Gastrocnemius medialis (tissue), 4 donors: Measurements from ENCODE around the gene RALY. TPM values are rescaled to one million over a fixed set of nuclear protein-coding genes. Genes with fewer than 3 reads are reported as not detected.

Experiments
- ATAC-seq, 2 donors: fragments of 150-250 bp; one replicate each; pipeline ENCODE4 v1.9.1; 2016
- DNase-seq, 2 donors: peaks; one replicate each; pipeline ENCODE4 v3.0.0-alpha.2; 2019
- H3K27ac ChIP-seq, 4 donors: fragments of 200-600 bp; sonication (generic); 1 replicate in 1 of 4; 2 replicates in 3 of 4; pipeline ENCODE4 v1.5.1; 2016 to 2018; ENCODE audit warnings: mild to moderate bottlenecking in 2 of 4, moderate library complexity in 1 of 4
- H3K27me3 ChIP-seq, 3 donors: fragments of 200-600 bp; sonication (generic) in 2 of 3; 1 replicate in 1 of 3; 2 replicates in 2 of 3; pipeline versions ENCODE4 v1.5.1 to v1.6.0; 2016 to 2019; ENCODE audit warnings: mild to moderate bottlenecking in 1 of 3, moderate library complexity in 1 of 3
- H3K36me3 ChIP-seq, 2 donors: fragments of 200-600 bp; sonication (generic) in 1 of 2; one replicate each; pipeline ENCODE4 v1.5.1; 2017 to 2018
- H3K4me1 ChIP-seq, 2 donors: fragments of 200-600 bp; sonication (generic) in 1 of 2; one replicate each; pipeline ENCODE4 v1.5.1; 2016 to 2017; ENCODE audit warnings: mild to moderate bottlenecking in 2 of 2
- H3K4me3 ChIP-seq, 4 donors: fragments of 200-600 bp; sonication (generic) in 3 of 4; 1 replicate in 1 of 4; 2 replicates in 3 of 4; pipeline ENCODE4 v1.5.1; 2016 to 2019; ENCODE audit warnings: mild to moderate bottlenecking in 2 of 4
- H3K9me3 ChIP-seq, 3 donors: fragments of 200-600 bp; sonication (generic) in 2 of 3; 1 replicate in 1 of 3; 2 replicates in 2 of 3; pipeline ENCODE4 v1.5.1; 2016 to 2019
- POLR2A ChIP-seq, 2 donors: fragments of 450-650 bp; IDR thresholded peaks; one replicate each; pipeline ENCODE4 v1.6.1; 2017; ENCODE audit warnings: antibody characterized with exemption in 2 of 2, mild to moderate bottlenecking in 2 of 2, moderate library complexity in 2 of 2
- in situ Hi-C, 4 donors: fragments of 200-750 bp; cut with MboI; loops; one replicate each; pipeline versions ENCODE4 v1.15.0 to v1.8.0; 2017; ENCODE audit warnings: low sequenced_read_pairs in 4 of 4
- intact Hi-C: fragments of 100-400 bp; cut with DNase I; formaldehyde crosslinking; loops from one replicate; pipeline ENCODE4 v1.15.1; 2023; ENCODE audit warnings: low total_unique reads
- total RNA-seq, 4 donors: library from RNA; depleted of rRNA; stranded (reverse); fragments of >200 nt; gene quantifications; one replicate each; pipeline versions ENCODE4 v1.1.0 to v1.2.3, GENCODE V29; 2016
- TF ChIP-seq, protein P1 (sequence below), 5 experiments: fragments of 450-650 bp in 3 of 5; fragments of 200-600 bp in 2 of 5; sonication (generic) in 2 of 5; IDR thresholded peaks in 4 of 5; conservative IDR thresholded peaks in 1 of 5; 1 replicate in 4 of 5; 2 replicates in 1 of 5; pipeline ENCODE4 v1.5.1; 2016 to 2019; ENCODE audit warnings: antibody characterized with exemption in 5 of 5, mild to moderate bottlenecking in 3 of 5, moderate library complexity in 3 of 5

RALY gene
- total RNA-seq, 4 donors from 2014 or later = 69.0 to 119 (median 93.1) TPM

DNA sequence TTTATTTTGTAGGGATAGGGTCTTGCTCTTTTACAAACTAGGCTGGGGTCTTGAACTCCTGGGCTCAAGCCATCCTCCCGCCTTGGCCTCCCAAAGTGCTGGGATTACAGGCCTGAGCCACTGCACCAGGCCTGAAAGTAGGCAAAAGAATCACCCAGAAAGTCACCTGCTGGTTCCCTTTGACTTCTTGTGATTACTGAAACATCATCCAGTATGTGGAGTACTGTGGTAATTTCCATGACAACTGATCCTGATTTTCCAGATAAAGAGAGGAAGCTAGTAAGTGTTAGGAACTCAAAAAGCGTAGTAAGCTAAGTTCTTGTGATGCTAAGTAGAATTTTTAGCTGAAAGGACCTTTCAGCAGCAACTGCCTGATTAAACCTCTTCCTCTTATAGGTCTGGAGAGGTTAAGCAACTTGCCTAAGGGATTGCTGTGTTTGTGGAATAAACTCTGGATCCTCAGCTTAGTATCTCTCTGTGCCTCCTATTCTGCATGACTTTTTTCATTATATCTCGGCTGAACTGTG is 16.8 kb downstream of the RALY start:
- Histone ChIP-seq H3K27me3 (no peaks in the 10 kb centered on the region), H3K27ac (no peak overlapping the region), H3K4me1 (peaks cover 42 to 71% of the 10 kb centered on the region in 2 donors), H3K9me3 (no peaks in the 10 kb centered on the region), H3K4me3 (no peak overlapping the region), H3K36me3 (no peaks in the 10 kb centered on the region)
- intact Hi-C loops (no loop called here), in situ Hi-C loops (no loop called here)
- TF ChIP-seq, protein P1, sequence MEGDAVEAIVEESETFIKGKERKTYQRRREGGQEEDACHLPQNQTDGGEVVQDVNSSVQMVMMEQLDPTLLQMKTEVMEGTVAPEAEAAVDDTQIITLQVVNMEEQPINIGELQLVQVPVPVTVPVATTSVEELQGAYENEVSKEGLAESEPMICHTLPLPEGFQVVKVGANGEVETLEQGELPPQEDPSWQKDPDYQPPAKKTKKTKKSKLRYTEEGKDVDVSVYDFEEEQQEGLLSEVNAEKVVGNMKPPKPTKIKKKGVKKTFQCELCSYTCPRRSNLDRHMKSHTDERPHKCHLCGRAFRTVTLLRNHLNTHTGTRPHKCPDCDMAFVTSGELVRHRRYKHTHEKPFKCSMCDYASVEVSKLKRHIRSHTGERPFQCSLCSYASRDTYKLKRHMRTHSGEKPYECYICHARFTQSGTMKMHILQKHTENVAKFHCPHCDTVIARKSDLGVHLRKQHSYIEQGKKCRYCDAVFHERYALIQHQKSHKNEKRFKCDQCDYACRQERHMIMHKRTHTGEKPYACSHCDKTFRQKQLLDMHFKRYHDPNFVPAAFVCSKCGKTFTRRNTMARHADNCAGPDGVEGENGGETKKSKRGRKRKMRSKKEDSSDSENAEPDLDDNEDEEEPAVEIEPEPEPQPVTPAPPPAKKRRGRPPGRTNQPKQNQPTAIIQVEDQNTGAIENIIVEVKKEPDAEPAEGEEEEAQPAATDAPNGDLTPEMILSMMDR (IDR thresholded peaks at IDR 0.05 in 4 of 5, conservative IDR thresholded peaks at IDR 0.05 in 1 of 5) = no peak
- no peak for TF ChIP-seq POLR2A (IDR thresholded peaks at IDR 0.05)
- no peak for DNase-seq
- ATAC-seq = no peak

DNA sequence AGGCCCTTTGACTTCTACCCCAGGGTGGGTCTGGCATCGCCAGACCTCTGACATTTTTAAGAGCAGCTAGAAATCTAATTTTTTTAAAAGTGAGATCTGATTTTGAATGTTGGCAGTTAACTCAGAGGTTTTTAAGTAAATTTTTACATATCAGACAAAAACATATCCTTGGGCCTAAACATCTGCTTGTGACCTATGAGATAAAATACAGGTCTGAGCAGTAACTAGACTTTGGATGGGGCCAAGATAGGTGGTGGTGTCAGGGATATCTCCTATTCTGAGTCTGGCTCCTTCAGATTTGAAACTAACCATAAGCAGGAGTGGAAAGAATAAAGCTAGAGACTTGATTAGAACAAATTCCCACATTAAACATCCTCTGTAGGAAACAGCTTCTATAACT is 17.6 kb downstream of the RALY start:
- Histone ChIP-seq H3K4me1 (peaks cover 50 to 79% of the 10 kb centered on the region in 2 donors), H3K9me3 (no peaks in the 10 kb centered on the region), H3K36me3 (no peaks in the 10 kb centered on the region), H3K27ac (no peak overlapping the region), H3K27me3 (no peaks in the 10 kb centered on the region), H3K4me3 (no peak overlapping the region)
- no peak for TF ChIP-seq POLR2A (IDR thresholded peaks at IDR 0.05)
- TF ChIP-seq, protein P1 (IDR thresholded peaks at IDR 0.05 in 4 of 5, conservative IDR thresholded peaks at IDR 0.05 in 1 of 5) = no peak
- ATAC-seq (no peak), DNase-seq (no peak)
- in situ Hi-C loops (no loop called here), intact Hi-C loops (no loop called here)

DNA sequence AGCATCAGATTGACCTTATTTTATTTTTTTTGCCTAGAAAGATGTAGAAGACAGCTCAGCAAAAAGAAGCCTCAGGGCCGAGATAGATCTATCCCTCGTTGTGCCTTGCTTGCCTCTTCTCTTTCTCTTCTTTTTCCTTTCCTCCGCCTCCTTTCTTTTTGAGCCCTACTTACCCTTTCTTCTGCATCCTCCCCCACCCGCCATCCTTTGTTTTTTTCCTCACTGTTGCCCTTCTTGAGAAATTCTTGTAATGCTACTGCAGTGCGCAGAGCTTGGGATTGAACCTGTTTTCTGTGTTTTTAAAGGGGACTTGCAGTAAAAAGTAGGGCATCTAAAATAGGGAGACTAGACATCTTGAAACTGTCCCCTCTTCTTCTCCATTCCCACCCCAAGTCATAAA is 18.6 kb downstream of the RALY start:
- Histone ChIP-seq H3K9me3 (no peaks in the 10 kb centered on the region), H3K27me3 (no peaks in the 10 kb centered on the region), H3K4me3 (no peak overlapping the region), H3K4me1 (peaks cover 61 to 90% of the 10 kb centered on the region in 2 donors), H3K27ac (no peak overlapping the region), H3K36me3 (no peaks in the 10 kb centered on the region)
- intact Hi-C loops = no loop called here
- no peak for DNase-seq
- in situ Hi-C loops = no loop called here
- ATAC-seq = no peak
- TF ChIP-seq POLR2A (IDR thresholded peaks at IDR 0.05) = no peak
- TF ChIP-seq, protein P1 (IDR thresholded peaks at IDR 0.05 in 4 of 5, conservative IDR thresholded peaks at IDR 0.05 in 1 of 5) = no peak

DNA sequence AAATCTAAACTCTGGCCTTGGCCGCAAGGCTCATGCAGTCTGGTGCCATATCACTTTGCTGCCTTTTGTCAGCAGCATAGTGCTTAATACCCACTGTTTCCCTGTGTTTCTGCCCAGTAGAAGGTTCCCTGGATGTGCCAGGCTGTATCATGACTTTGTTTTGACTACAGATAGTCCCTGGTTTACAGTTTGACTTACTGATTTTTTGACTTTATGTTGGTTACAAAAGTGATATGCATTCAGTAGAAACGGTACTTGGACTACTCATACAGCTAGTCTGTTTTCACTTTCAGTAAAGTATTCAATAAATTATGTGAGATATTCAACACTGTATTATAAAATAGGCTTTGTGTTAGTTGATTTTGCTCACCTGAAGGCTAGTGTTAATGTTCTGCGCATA is 19.0 kb downstream of the RALY start:
- Histone ChIP-seq H3K4me3 (no peak overlapping the region), H3K27me3 (no peaks in the 10 kb centered on the region), H3K36me3 (no peaks in the 10 kb centered on the region), H3K9me3 (no peaks in the 10 kb centered on the region), H3K27ac (no peak overlapping the region), H3K4me1 (peaks cover 65 to 94% of the 10 kb centered on the region in 2 donors)
- TF ChIP-seq, protein P1 (IDR thresholded peaks at IDR 0.05 in 4 of 5, conservative IDR thresholded peaks at IDR 0.05 in 1 of 5) = no peak
- no peak for TF ChIP-seq POLR2A (IDR thresholded peaks at IDR 0.05)
- no peak for DNase-seq
- in situ Hi-C loops = no loop called here
- intact Hi-C loops = no loop called here
- ATAC-seq = no peak

DNA sequence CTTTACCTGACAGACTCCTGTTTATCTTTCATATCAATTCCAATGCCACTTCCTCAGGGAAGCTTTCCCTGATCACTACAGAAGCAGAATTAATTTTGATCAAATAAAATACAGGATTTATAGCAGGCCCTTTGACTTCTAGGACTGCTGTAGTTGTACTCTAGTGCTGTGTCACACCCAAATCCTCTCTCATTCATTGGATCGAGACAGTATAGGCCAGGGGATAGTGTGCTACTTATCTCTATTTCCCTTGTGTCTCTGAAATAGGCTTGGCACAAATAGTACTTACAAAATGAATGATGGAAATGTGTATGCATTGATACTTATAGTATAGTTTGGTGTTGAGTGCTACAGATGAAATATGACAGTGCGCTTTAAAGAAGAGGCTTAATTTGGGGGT is 19.8 kb downstream of the RALY start:
- intact Hi-C loops (no loop called here), in situ Hi-C loops (no loop called here)
- no peaks in the 10 kb centered on the region for H3K9me3 ChIP-seq
- H3K4me1 ChIP-seq = peaks cover 67 to 94% of the 10 kb centered on the region in 2 donors
- no peaks in the 10 kb centered on the region for H3K27me3 ChIP-seq
- H3K4me3 ChIP-seq = no peak overlapping the region
- no peak overlapping the region for H3K27ac ChIP-seq
- TF ChIP-seq, protein P1 (IDR thresholded peaks at IDR 0.05 in 4 of 5, conservative IDR thresholded peaks at IDR 0.05 in 1 of 5) = no peak
- TF ChIP-seq POLR2A (IDR thresholded peaks at IDR 0.05) = no peak
- no peak for ATAC-seq
- no peaks in the 10 kb centered on the region for H3K36me3 ChIP-seq
- DNase-seq = no peak
